Stimulated activated CD8-positive, alpha-beta memory T cell treated with anti-CD3 and anti-CD28 coated beads, Interleukin-12 subunit alpha, Interleukin-12 subunit beta, amount 100 ng/mL, for 1 hour (primary cell): Measurements from ENCODE around the gene ZNF580.

Experiments
- DNase-seq: peaks from one replicate; pipeline ENCODE4 v3.0.0-alpha.2; 2020; ENCODE audit warnings: low read depth

The ZNF580 gene

GRCh38 chr19:55624109-55625003 is 16.4 kb upstream of the ZNF580 start, which contains the start of gene ZNF784:
ZNF784 (minus strand) TSS chr19:55624566; CDS start chr19:55624561, 5 bp downstream.
- peak; percentile 92 for DNase-seq

- DNase-seq: no peak
Measured at GRCh38 chr19:55625004-55625326, 15.8 kb upstream of the ZNF580 start.

- no peak for DNase-seq
Measured at GRCh38 chr19:55626350-55626749, 14.5 kb upstream of the ZNF580 start.

GRCh38 chr19:55632463-55632834 is 8.4 kb upstream of the ZNF580 start:
- DNase-seq: peak; percentile 83

GRCh38 chr19:55633861-55634260 is 6.9 kb upstream of the ZNF580 start:
- no peak for DNase-seq

- no peak for DNase-seq
Measured at GRCh38 chr19:55635334-55635717, 5.5 kb upstream of the ZNF580 start.

- no peak for DNase-seq
Measured at GRCh38 chr19:55635856-55636440, 4.9 kb upstream of the ZNF580 start.

GRCh38 chr19:55636723-55637122 is 4.1 kb upstream of the ZNF580 start:
- no peak for DNase-seq

GRCh38 chr19:55637534-55637933 is 3.3 kb upstream of the ZNF580 start:
- no peak for DNase-seq

- DNase-seq: no peak
Measured at GRCh38 chr19:55638864-55639359, 1.9 kb upstream of the ZNF580 start.

GRCh38 chr19:55640043-55640576 is 692 bp upstream of the ZNF580 start:
- no peak for DNase-seq

GRCh38 chr19:55641426-55642152 is 787 bp downstream of the ZNF580 start:
- DNase-seq: no peak

GRCh38 chr19:55642153-55643002 is 1.6 kb downstream of the ZNF580 start:
- no peak for DNase-seq

- peak; percentile 60 for DNase-seq
Measured at GRCh38 chr19:55643003-55643886, 2.4 kb downstream of the ZNF580 start, which contains the start of gene ZNF581. ZNF581 (plus strand) TSS chr19:55643649; CDS start chr19:55644572, 923 bp downstream.

- DNase-seq: no peak
Measured at GRCh38 chr19:55643887-55644176, 3.0 kb downstream of the ZNF580 start.

- DNase-seq: no peak
Measured at GRCh38 chr19:55644191-55644833, 3.5 kb downstream of the ZNF580 start.

- DNase-seq: no peak
Measured at GRCh38 chr19:55644842-55645511, 4.2 kb downstream of the ZNF580 start.

- DNase-seq: no peak
Measured at GRCh38 chr19:55645512-55645881, 4.7 kb downstream of the ZNF580 start.

GRCh38 chr19:55646889-55647731 is 6.3 kb downstream of the ZNF580 start:
- no peak for DNase-seq
